Natural killer cell (primary cell): ENCODE data around the gene GTF2A1. TPM values are rescaled to one million over a fixed set of nuclear protein-coding genes. Genes with fewer than 3 reads are reported as not detected.
A peak's percentile ranks its signal among the peaks of the same experiment; 100 is the strongest.

Experiments
- ATAC-seq, 3 donors: fragments of 150-1000 bp in 2 of 3; fragments of 200-7000 bp in 1 of 3; cut with Tn5 transposase; 1 replicate in 1 of 3; 2 replicates in 2 of 3; pipeline ENCODE4 v1.10.0; 2021; ENCODE audit warnings: mild to moderate bottlenecking in 2 of 3, moderate library complexity in 2 of 3
- DNase-seq, 2 donors: peaks; one replicate each; pipeline versions ENCODE4 v3.0.0 to v3.0.0-alpha.2; 2013 to 2021; ENCODE audit warnings: mixed read lengths in 1 of 2
- H3K27ac ChIP-seq: one replicate; pipeline ENCODE4 v1.5.1; 2013; ENCODE audit warnings: mild to moderate bottlenecking, low read length
- H3K27me3 ChIP-seq: one replicate; pipeline ENCODE4 v1.6.1; 2013; ENCODE audit warnings: low read length; ENCODE audit not compliant: control insufficient read depth, insufficient read depth
- H3K36me3 ChIP-seq: one replicate; pipeline ENCODE4 v1.6.1; 2013; ENCODE audit warnings: low read length; ENCODE audit not compliant: control insufficient read depth, insufficient read depth
- H3K4me1 ChIP-seq: one replicate; pipeline ENCODE4 v1.6.1; 2013; ENCODE audit warnings: low read length; ENCODE audit not compliant: control insufficient read depth, insufficient read depth
- H3K4me3 ChIP-seq: one replicate; pipeline ENCODE4 v1.5.1; 2013; ENCODE audit warnings: low read length
- H3K9me3 ChIP-seq: one replicate; pipeline ENCODE4 v1.6.1; 2013; ENCODE audit warnings: low read length; ENCODE audit not compliant: control insufficient read depth, insufficient read depth
- H3K27ac Mint-ChIP-seq, 2 donors: one replicate each; pipeline ENCODE4 v1.8.0; 2022; ENCODE audit warnings: mild to moderate bottlenecking in 2 of 2, mixed read lengths in 2 of 2, moderate library complexity in 1 of 2
- H3K27me3 Mint-ChIP-seq, 2 donors: one replicate each; pipeline ENCODE4 v1.8.0; 2022; ENCODE audit warnings: low read depth in 2 of 2, mixed read lengths in 2 of 2
- H3K36me3 Mint-ChIP-seq: one replicate; pipeline ENCODE4 v1.8.0; 2022; ENCODE audit warnings: mixed read lengths
- H3K4me1 Mint-ChIP-seq, 2 donors: one replicate each; pipeline ENCODE4 v1.8.0; 2022; ENCODE audit warnings: mixed read lengths in 2 of 2
- H3K4me3 Mint-ChIP-seq: one replicate; pipeline ENCODE4 v1.8.0; 2022; ENCODE audit warnings: mild to moderate bottlenecking, moderate library complexity, mixed read lengths
- H3K9me3 Mint-ChIP-seq, 2 donors: one replicate each; pipeline ENCODE4 v1.8.0; 2022; ENCODE audit warnings: mixed read lengths in 2 of 2
- WGBS: methylation state at CpG from one replicate; pipeline ENCODE4 v1.1.7; 2013; ENCODE audit warnings: missing lambda C conversion rate; ENCODE audit not compliant: insufficient coverage; 5-methylcytosine and 5-hydroxymethylcytosine counted together
- intact Hi-C: fragments of 100-400 bp; cut with micrococcal nuclease; formaldehyde crosslinking; loops from one replicate; pipeline ENCODE4 v1.14.2; 2022
- total RNA-seq, 4 donors: library from RNA; stranded (reverse); fragments of 120-200 nt in 1 of 4; gene quantifications; one replicate each; pipeline versions ENCODE4 v1.2.3 to v1.2.4, GENCODE V29; 2013 to 2022
- TF ChIP-seq, protein P1 (sequence below): fragments of 200-600 bp; IDR thresholded peaks from one replicate; pipeline ENCODE4 v1.8.0; 2022; ENCODE audit warnings: antibody characterized with exemption

The GTF2A1 gene
- total RNA-seq, 3 donors from 2014 or later (not counting 1 experiment from before 2014, with no cell fraction given), result 24.5 to 32.7 (median 28.6) TPM

DNA sequence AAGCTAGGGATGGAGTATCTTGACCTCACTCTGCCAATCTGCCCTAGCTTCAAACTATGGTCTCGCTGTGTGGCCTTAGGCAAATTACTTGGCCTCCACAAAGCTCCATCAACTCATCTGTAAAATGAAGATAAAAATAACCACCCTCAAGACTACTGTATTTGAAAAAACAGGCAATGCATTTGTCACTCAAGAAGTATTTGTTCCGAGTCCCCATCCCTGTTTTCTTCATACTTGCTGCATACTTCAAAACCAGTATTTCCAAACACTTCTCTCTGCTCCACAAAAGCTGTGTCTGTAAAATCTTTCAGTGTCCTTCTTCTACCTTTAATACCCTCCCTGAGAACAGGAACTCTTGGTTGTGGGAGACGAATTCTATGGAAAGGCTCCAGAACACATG lies 47.9 kb downstream of the GTF2A1 start:
- TF ChIP-seq, protein P1, sequence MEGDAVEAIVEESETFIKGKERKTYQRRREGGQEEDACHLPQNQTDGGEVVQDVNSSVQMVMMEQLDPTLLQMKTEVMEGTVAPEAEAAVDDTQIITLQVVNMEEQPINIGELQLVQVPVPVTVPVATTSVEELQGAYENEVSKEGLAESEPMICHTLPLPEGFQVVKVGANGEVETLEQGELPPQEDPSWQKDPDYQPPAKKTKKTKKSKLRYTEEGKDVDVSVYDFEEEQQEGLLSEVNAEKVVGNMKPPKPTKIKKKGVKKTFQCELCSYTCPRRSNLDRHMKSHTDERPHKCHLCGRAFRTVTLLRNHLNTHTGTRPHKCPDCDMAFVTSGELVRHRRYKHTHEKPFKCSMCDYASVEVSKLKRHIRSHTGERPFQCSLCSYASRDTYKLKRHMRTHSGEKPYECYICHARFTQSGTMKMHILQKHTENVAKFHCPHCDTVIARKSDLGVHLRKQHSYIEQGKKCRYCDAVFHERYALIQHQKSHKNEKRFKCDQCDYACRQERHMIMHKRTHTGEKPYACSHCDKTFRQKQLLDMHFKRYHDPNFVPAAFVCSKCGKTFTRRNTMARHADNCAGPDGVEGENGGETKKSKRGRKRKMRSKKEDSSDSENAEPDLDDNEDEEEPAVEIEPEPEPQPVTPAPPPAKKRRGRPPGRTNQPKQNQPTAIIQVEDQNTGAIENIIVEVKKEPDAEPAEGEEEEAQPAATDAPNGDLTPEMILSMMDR, result no peak
- H3K4me1 Mint-ChIP-seq, result peaks cover 28 to 43% of the 10 kb centered on the region in 2 donors
- 88% methylated on average over 2 of the region's 3 CpGs for WGBS
- DNase-seq (no peak), ATAC-seq (no peak)
- H3K4me1 ChIP-seq, result peaks cover 8% of the 10 kb centered on the region
- H3K9me3 Mint-ChIP-seq, result no peaks in the 10 kb centered on the region
- intact Hi-C loops, result no loop called here
- no peaks in the 10 kb centered on the region for H3K9me3 ChIP-seq
- no peak overlapping the region for H3K27ac ChIP-seq
- peak overlapping the region in 1 of 2 donors; percentile 9 for H3K27ac Mint-ChIP-seq
- no peak overlapping the region for H3K4me3 ChIP-seq
- H3K36me3 Mint-ChIP-seq, result no peaks in the 10 kb centered on the region
- H3K36me3 ChIP-seq, result no peaks in the 10 kb centered on the region
- no peaks in the 10 kb centered on the region for H3K27me3 Mint-ChIP-seq
- H3K4me3 Mint-ChIP-seq, result no peak overlapping the region
- H3K27me3 ChIP-seq, result no peaks in the 10 kb centered on the region

DNA sequence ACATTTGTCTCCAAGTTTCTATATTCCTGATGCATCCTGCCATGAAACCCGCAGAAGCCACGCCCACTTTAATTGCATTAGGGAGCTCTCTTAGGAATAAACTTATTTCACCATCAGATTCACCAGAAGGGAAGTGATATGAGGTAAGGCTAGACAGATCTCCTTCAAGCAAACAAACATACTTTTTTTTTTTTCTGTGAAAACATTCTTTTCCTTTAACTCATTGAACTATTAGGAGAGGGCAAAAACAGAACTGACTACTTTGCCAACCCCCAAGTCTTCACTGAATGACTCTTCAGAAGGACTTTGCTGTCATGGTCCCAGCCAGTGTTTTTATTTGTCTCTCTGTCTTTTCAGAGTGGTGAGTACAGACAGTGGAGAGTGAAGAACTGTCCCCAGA lies 48.4 kb downstream of the GTF2A1 start:
- peaks cover 24 to 37% of the 10 kb centered on the region in 2 donors for H3K4me1 Mint-ChIP-seq
- no peak for ATAC-seq
- H3K9me3 ChIP-seq, result no peaks in the 10 kb centered on the region
- TF ChIP-seq, protein P1, result no peak
- H3K27ac ChIP-seq, result no peak overlapping the region
- H3K36me3 Mint-ChIP-seq, result no peaks in the 10 kb centered on the region
- no peak overlapping the region for H3K27ac Mint-ChIP-seq
- intact Hi-C loops, result no loop called here
- peak overlapping the region; percentile 21 for H3K4me3 Mint-ChIP-seq
- peaks cover 8% of the 10 kb centered on the region for H3K4me1 ChIP-seq
- no peaks in the 10 kb centered on the region for H3K27me3 Mint-ChIP-seq
- no peak for DNase-seq
- H3K4me3 ChIP-seq, result no peak overlapping the region
- H3K9me3 Mint-ChIP-seq, result no peaks in the 10 kb centered on the region
- H3K27me3 ChIP-seq, result no peaks in the 10 kb centered on the region
- H3K36me3 ChIP-seq, result no peaks in the 10 kb centered on the region
- no CpG with 5 or more reads among the region's 2 CpGs for WGBS

DNA sequence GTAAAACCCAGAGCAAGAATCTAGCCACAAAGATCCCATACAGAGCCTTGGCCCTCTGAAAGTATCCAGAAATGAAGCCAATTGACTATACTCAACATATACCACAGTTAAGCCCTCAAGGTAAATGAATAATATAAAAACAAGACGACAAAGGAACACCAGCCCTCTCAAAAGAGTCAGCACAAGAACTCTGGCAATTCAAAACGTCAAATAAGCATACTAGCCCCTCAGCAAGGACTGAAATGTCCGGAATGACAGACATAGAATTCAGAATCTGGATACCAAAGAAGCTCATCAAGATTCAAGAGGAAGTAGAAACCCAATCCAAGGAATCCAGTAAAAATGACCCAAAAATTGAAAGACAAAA lies 49.9 kb downstream of the GTF2A1 start:
- intact Hi-C loops, result loop anchor here (1.0 to 2.0 kb wide), 4 partner anchors 48 to 362 kb away; partner anchors contain the start of genes SEL1L and TSHR
- TF ChIP-seq, protein P1, result peak; percentile 11
- Mint-ChIP-seq H3K4me1 (peaks cover 18 to 24% of the 10 kb centered on the region in 2 donors), H3K27me3 (no peaks in the 10 kb centered on the region), H3K36me3 (no peaks in the 10 kb centered on the region), H3K27ac (peak overlapping the region; percentile 91 to 96), H3K9me3 (no peaks in the 10 kb centered on the region), H3K4me3 (peak overlapping the region; percentile 91)
- WGBS, result 28% methylated on average over 3 of the region's 3 CpGs
- no peaks in the 10 kb centered on the region for H3K27me3 ChIP-seq
- no peaks in the 10 kb centered on the region for H3K9me3 ChIP-seq
- peaks cover 8% of the 10 kb centered on the region for H3K4me1 ChIP-seq
- ATAC-seq (no peak), DNase-seq (no peak)
- peak overlapping the region; percentile 76 for H3K27ac ChIP-seq
- H3K36me3 ChIP-seq, result no peaks in the 10 kb centered on the region
- H3K4me3 ChIP-seq, result no peak overlapping the region
